Cardiac muscle cell (in vitro differentiated cells and primary cell): ENCODE data around the gene PTGIR. TPM values are rescaled to one million over a fixed set of nuclear protein-coding genes. Genes with fewer than 3 reads are reported as not detected.

Source experiments
- DNase-seq, 2 donors: peaks; one replicate each; pipeline versions ENCODE4 v3.0.0 to v3.0.0-alpha.2; 2010 to 2017; ENCODE audit warnings: low read depth in 1 of 2, low spot score in 1 of 2
- H3K27ac ChIP-seq: fragments of 200-600 bp; sonication (generic); 2 replicates; pipeline ENCODE4 v1.5.1; 2016
- H3K27me3 ChIP-seq: fragments of 200-600 bp; sonication (generic); 2 replicates; pipeline ENCODE4 v1.6.0; 2016; ENCODE audit warnings: control low read depth
- H3K36me3 ChIP-seq: fragments of 200-600 bp; sonication (generic); 2 replicates; pipeline ENCODE4 v1.5.1; 2016; ENCODE audit warnings: control low read depth
- H3K4me1 ChIP-seq: fragments of 200-600 bp; sonication (generic); 2 replicates; pipeline ENCODE4 v1.8.1; 2017; ENCODE audit warnings: low read depth, mild to moderate bottlenecking, mixed run types
- H3K4me3 ChIP-seq: fragments of 200-600 bp; sonication (generic); 2 replicates; pipeline ENCODE4 v1.5.1; 2016; ENCODE audit warnings: mild to moderate bottlenecking
- H3K9me3 ChIP-seq: fragments of 200-600 bp; sonication (generic); 2 replicates; pipeline ENCODE4 v1.5.1; 2017; ENCODE audit warnings: low read depth, mild to moderate bottlenecking, control low read depth
- polyA plus RNA-seq: library from polyadenylated mRNA; unstranded; fragments of >200 nt; fragmentation: Nextera tagmentation; extraction: Ambion mirVana; gene quantifications from 2 replicates; pipeline ENCODE4 v1.2.1, GENCODE V29; 2016
- total RNA-seq: library from RNA; depleted of rRNA; stranded (reverse); fragments of >200 nt; gene quantifications from 2 replicates; pipeline ENCODE4 v1.2.3, GENCODE V29; 2016
- TF ChIP-seq, protein P1 (sequence below): IDR thresholded peaks from 2 replicates; pipeline ENCODE4 v1.5.1; 2012; ENCODE audit warnings: low read depth, mild to moderate bottlenecking, low read length

Gene PTGIR
- total and polyA plus RNA-seq, 2 experiments from 2014 or later = 0.12 to 0.82 TPM

DNA sequence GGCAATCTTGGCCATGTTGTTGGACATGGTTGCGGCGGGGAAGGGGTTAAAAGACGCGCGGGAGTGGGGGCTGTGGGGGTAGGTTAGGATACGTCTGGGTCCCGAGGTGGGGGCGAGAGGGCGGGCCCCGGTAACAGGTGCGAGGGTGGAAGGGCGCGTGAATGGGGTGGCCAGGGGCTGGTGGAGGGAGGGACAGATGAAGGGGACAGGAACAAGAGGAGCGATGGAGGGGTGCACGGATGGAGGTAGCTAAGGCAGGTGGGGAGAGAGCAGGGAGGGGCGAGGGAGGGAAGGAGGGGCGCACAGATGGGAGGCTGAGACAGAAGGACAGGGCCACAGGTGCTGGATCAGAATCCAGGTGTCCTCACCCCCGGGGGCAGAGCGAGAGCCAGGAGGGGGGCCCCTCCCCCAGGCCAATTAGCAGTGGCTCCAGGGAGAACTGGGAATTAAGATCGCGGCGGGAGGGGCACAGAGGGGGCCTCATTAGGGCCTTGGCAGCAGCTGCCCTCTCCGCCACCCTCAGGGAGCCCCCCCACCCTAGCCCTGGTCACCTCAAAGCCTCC, 9.8 kb upstream of the PTGIR start:
- Histone ChIP-seq H3K4me1 (peaks cover 13% of the 10 kb centered on the region), H3K9me3 (no peaks in the 10 kb centered on the region), H3K4me3 (peak overlapping the region; percentile 25), H3K36me3 (no peaks in the 10 kb centered on the region), H3K27ac (no peak overlapping the region), H3K27me3 (peaks cover 4% of the 10 kb centered on the region)
- TF ChIP-seq, protein P1, sequence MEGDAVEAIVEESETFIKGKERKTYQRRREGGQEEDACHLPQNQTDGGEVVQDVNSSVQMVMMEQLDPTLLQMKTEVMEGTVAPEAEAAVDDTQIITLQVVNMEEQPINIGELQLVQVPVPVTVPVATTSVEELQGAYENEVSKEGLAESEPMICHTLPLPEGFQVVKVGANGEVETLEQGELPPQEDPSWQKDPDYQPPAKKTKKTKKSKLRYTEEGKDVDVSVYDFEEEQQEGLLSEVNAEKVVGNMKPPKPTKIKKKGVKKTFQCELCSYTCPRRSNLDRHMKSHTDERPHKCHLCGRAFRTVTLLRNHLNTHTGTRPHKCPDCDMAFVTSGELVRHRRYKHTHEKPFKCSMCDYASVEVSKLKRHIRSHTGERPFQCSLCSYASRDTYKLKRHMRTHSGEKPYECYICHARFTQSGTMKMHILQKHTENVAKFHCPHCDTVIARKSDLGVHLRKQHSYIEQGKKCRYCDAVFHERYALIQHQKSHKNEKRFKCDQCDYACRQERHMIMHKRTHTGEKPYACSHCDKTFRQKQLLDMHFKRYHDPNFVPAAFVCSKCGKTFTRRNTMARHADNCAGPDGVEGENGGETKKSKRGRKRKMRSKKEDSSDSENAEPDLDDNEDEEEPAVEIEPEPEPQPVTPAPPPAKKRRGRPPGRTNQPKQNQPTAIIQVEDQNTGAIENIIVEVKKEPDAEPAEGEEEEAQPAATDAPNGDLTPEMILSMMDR = no peak
- no peak for DNase-seq

DNA sequence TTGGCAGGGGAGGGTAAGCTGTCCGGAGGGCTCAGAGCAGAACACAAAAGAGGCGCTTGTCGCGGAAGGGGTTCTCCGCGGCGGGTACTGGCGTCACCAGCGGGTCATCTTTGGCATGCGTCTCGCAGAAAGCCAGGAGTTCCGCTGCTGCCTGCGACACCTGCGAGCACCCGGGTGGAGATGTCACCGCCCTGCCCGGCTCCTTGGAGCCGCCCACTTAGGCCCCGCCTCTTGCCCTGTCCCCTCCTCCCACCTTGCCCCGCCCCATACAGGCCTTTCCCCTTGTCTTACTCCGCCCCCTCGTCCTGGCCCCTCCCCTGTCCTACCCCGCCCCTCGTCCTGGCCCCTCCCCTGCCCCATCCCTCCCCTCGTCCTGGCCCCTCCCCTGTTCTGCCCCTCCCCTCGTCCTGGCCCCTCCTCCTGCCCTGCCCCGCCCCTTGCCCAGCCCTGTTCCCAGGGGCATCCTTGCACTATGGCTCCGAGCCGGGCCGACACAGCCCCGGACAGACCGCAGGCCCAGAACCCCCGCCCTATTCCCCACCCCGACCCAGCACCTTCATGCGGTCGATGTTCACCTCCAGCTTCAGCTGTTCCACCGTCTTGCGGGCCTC, 9.3 kb upstream of the PTGIR start:
- TF ChIP-seq, protein P1 = no peak
- Histone ChIP-seq H3K27me3 (peaks cover 4% of the 10 kb centered on the region), H3K4me1 (peaks cover 13% of the 10 kb centered on the region), H3K4me3 (peak overlapping the region; percentile 25), H3K36me3 (no peaks in the 10 kb centered on the region), H3K27ac (no peak overlapping the region), H3K9me3 (no peaks in the 10 kb centered on the region)
- peak; percentile 85 to 88 for DNase-seq

DNA sequence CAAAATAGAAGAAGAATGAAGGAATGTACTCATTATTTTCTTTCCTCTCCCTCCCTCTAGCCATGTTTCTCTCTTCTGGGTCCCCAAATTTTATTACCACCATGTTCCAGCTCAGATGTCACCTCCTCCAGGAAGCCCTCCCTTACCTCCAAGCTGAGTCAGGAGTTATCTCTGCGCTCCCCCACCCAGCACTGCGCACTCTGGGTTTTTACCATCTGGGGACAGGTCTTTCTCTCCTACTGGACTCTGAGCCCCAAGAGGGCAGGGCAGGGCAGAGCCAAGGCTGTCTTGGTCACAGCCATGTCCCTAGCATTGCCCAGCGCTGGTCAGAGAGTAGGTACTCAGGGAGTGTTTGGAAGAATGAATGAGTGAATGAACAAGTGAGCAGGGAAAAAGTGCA, 8.2 kb upstream of the PTGIR start:
- H3K27ac ChIP-seq = no peak overlapping the region
- H3K36me3 ChIP-seq = no peaks in the 10 kb centered on the region
- H3K4me1 ChIP-seq = peaks cover 13% of the 10 kb centered on the region
- H3K9me3 ChIP-seq = no peaks in the 10 kb centered on the region
- TF ChIP-seq, protein P1 = no peak
- no peak for DNase-seq
- peaks cover 4% of the 10 kb centered on the region for H3K27me3 ChIP-seq
- no peak overlapping the region for H3K4me3 ChIP-seq

DNA sequence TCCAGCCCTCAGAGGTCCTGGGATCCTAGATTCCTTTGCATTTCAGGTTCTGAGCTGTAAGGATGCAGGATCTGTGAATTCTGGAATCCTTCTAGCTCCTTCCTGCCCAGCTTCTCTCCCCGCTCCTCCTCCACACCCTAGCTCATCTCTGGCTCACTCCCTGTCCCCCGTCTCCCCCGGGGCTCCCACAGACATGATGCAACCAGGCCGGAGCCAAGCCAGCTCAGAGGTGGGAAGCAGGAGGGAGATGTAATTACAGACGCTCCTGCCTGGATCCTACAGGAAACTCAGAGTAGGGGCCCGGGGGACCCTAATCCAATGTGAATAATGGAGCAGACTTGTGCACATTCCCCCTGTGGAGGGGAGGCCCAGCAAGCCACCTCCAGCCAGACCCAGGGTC, 6.6 kb upstream of the PTGIR start:
- Histone ChIP-seq H3K4me3 (no peak overlapping the region), H3K36me3 (no peaks in the 10 kb centered on the region), H3K9me3 (no peaks in the 10 kb centered on the region), H3K27me3 (peaks cover 4% of the 10 kb centered on the region), H3K27ac (no peak overlapping the region), H3K4me1 (peaks cover 13% of the 10 kb centered on the region)
- TF ChIP-seq, protein P1 = no peak
- peak in 1 of 2 donors; percentile 72 for DNase-seq

DNA sequence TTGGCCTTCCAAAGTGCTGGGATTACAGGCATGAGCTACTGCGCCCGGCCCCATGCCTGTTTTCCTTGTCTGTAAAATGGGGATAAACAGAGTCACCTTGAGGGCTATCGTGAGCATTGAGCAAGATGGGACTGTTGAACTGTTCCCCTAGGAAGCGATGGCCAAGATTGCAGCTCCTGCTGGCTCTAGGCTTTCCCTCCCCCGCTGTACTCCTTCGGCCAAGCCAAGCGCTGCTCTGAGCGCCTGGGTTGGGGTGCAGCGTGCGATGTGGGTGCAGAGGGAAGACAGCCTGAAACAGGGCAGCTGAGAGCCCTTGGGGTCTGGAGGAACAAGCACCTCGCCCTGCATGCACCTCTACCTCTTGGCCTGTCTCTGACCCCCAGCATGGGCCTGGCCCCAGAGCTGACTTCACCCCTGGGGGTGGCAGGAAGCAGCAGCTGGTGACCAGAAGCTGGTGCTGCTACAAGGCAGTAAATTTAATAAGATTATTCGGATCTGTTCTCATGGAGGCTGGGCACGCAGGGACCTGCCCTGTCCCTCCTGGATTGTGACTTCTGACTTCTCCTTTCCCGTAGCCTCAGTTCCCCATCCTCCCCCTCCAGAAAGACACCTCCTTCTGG, 5.8 kb upstream of the PTGIR start:
- peaks cover 7% of the 10 kb centered on the region for H3K4me1 ChIP-seq
- no peaks in the 10 kb centered on the region for H3K9me3 ChIP-seq

More for the DNA sequence above, 5.8 kb upstream of the PTGIR start:
- no peak for DNase-seq
- H3K27me3 ChIP-seq = peaks cover 4% of the 10 kb centered on the region
- TF ChIP-seq, protein P1 = no peak
- H3K4me3 ChIP-seq = no peak overlapping the region
- H3K36me3 ChIP-seq = no peaks in the 10 kb centered on the region
- H3K27ac ChIP-seq = no peak overlapping the region
